Measurements from ENCODE around the gene TRIM17.
A peak's percentile ranks its signal among the peaks of the same experiment; 100 is the strongest.

TRIM17 gene

DNA sequence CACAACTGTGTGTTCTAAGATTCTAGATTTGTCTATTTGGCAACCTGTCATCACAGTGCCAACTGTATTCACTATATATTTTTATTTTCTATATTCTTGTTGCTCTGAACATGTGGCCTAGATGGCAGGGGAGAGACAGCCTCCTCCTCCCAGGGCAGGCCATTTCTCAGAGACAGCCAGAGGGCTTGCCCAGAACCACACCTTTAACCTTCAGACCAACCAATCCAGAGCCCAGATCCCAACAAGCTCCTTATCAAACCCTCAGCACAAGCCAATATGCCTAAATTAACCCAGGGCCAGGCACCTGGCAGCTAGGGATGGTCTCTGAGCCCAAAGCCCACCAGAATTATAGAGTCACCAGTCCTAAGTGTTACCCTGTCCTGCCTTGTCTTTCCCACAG, 29.3 kb downstream of the TRIM17 start:
- Histone ChIP-seq H3K4me3 (ENCODE audit: low read length) (no peak overlapping the region), H3K27me3 (ENCODE audit: insufficient read depth, low read length, poor library complexity) (peaks cover 3% of the 10 kb centered on the region), H4K5ac (ENCODE audit: low read length) (no peak overlapping the region), H2BK15ac (replicated peaks; ENCODE audit: low read depth) (no peak overlapping the region), H3K23ac (ENCODE audit: low read length) (no peak overlapping the region), H3K27ac (ENCODE audit: low read depth, low read length) (no peak overlapping the region), H3K56ac (ENCODE audit: low read length) (no peak overlapping the region), H2BK5ac (ENCODE audit: low read length) (no peak overlapping the region), H2BK120ac (ENCODE audit: low read depth, low read length) (no peak overlapping the region), H3K4me1 (ENCODE audit: control insufficient read depth, low read depth, low read length) (no peaks in the 10 kb centered on the region), H3K36me3 (ENCODE audit: control insufficient read depth, insufficient read depth, low read length) (no peaks in the 10 kb centered on the region), H3K4me2 (ENCODE audit: low read length) (no peak overlapping the region), H3K79me1 (ENCODE audit: low read length) (no peaks in the 10 kb centered on the region), H3K79me2 (ENCODE audit: control insufficient read depth, insufficient read depth, low read length) (no peaks in the 10 kb centered on the region), H3K9ac (ENCODE audit: low read length) (no peak overlapping the region), H2AK5ac (ENCODE audit: low read length) (no peak overlapping the region), H3K18ac (ENCODE audit: low read length) (no peak overlapping the region), H3K4ac (ENCODE audit: low read depth, low read length) (no peak overlapping the region), H4K8ac (ENCODE audit: low read depth, low read length) (no peak overlapping the region)
- DNase-seq = no peak

DNA sequence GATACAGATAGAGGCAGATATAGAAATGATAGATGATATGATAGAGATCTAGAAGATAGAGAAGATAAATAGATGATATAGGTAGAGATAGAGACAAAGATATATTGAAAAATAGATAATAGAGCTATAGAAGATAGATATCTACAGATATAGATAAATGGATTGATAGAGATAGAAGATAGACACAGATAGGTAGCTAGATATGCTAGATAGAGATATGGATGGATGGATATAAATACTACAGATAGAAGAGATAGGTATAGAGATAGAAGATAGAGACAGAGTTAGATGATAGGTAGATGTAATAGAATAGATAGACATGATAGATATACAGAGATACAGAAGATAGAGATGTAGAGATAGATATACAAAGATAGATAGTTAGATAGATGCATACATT, 31.4 kb downstream of the TRIM17 start:
- no peak overlapping the region for H4K5ac ChIP-seq (ENCODE audit: low read length)
- no peaks in the 10 kb centered on the region for H3K36me3 ChIP-seq (ENCODE audit: control insufficient read depth, insufficient read depth, low read length)
- H3K4me2 ChIP-seq (ENCODE audit: low read length) = no peak overlapping the region
- H3K4ac ChIP-seq (ENCODE audit: low read depth, low read length) = no peak overlapping the region
- no peak overlapping the region for H2AK5ac ChIP-seq (ENCODE audit: low read length)
- H3K56ac ChIP-seq (ENCODE audit: low read length) = no peak overlapping the region
- no peak for DNase-seq
- H3K27me3 ChIP-seq (ENCODE audit: insufficient read depth, low read length, poor library complexity) = peaks cover 3% of the 10 kb centered on the region
- no peak overlapping the region for H2BK120ac ChIP-seq (ENCODE audit: low read depth, low read length)
- H3K23ac ChIP-seq (ENCODE audit: low read length) = no peak overlapping the region
- no peaks in the 10 kb centered on the region for H3K79me1 ChIP-seq (ENCODE audit: low read length)
- no peak overlapping the region for H3K18ac ChIP-seq (ENCODE audit: low read length)
- no peaks in the 10 kb centered on the region for H3K4me1 ChIP-seq (ENCODE audit: control insufficient read depth, low read depth, low read length)
- no peak overlapping the region for H2BK5ac ChIP-seq (ENCODE audit: low read length)
- no peak overlapping the region for H4K8ac ChIP-seq (ENCODE audit: low read depth, low read length)
- H2BK15ac ChIP-seq (replicated peaks; ENCODE audit: low read depth) = no peak overlapping the region
- no peak overlapping the region for H3K9ac ChIP-seq (ENCODE audit: low read length)
- no peak overlapping the region for H3K27ac ChIP-seq (ENCODE audit: low read depth, low read length)
- H3K79me2 ChIP-seq (ENCODE audit: control insufficient read depth, insufficient read depth, low read length) = no peaks in the 10 kb centered on the region
- H3K4me3 ChIP-seq (ENCODE audit: low read length) = no peak overlapping the region

DNA sequence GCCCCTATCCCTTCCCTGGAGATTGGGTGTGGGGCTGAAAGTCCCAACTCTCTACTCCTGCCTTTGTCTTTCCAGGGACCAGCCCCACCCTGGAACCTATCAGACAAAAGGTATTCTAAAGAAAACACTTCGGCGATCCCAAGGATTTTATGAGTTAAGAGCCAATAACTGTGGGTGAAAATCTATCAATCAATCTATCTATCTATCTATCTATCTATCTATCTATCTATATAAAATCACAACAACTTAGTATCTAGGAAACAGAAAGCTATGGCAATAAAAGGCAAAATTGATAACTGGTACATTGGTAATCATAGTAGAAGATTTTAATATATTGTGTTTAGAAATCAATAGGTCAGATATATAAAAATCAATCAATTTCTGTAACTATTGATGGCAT, 32.9 kb downstream of the TRIM17 start:
- H3K27ac ChIP-seq (ENCODE audit: low read depth, low read length) = no peak overlapping the region
- no peaks in the 10 kb centered on the region for H3K4me1 ChIP-seq (ENCODE audit: control insufficient read depth, low read depth, low read length)
- H3K79me2 ChIP-seq (ENCODE audit: control insufficient read depth, insufficient read depth, low read length) = no peaks in the 10 kb centered on the region
- no peak overlapping the region for H4K8ac ChIP-seq (ENCODE audit: low read depth, low read length)
- no CpG with 5 or more reads among the region's 2 CpGs for WGBS (ENCODE audit: extremely low coverage, insufficient coverage, low lambda C conversion rate)
- no peak overlapping the region for H2BK5ac ChIP-seq (ENCODE audit: low read length)
- H3K79me1 ChIP-seq (ENCODE audit: low read length) = no peaks in the 10 kb centered on the region
- H3K4me3 ChIP-seq (ENCODE audit: low read length) = no peak overlapping the region
- no peak overlapping the region for H3K56ac ChIP-seq (ENCODE audit: low read length)
- H3K9ac ChIP-seq (ENCODE audit: low read length) = no peak overlapping the region
- no peak overlapping the region for H2BK15ac ChIP-seq (replicated peaks; ENCODE audit: low read depth)
- H3K27me3 ChIP-seq (ENCODE audit: insufficient read depth, low read length, poor library complexity) = peaks cover 3% of the 10 kb centered on the region
- no peak overlapping the region for H3K23ac ChIP-seq (ENCODE audit: low read length)
- no peak overlapping the region for H3K18ac ChIP-seq (ENCODE audit: low read length)
- no peak overlapping the region for H3K4me2 ChIP-seq (ENCODE audit: low read length)
- no peaks in the 10 kb centered on the region for H3K36me3 ChIP-seq (ENCODE audit: control insufficient read depth, insufficient read depth, low read length)
- no peak overlapping the region for H2AK5ac ChIP-seq (ENCODE audit: low read length)
- H2BK120ac ChIP-seq (ENCODE audit: low read depth, low read length) = no peak overlapping the region
- no peak overlapping the region for H3K4ac ChIP-seq (ENCODE audit: low read depth, low read length)
- H4K5ac ChIP-seq (ENCODE audit: low read length) = no peak overlapping the region
- no peak for DNase-seq

DNA sequence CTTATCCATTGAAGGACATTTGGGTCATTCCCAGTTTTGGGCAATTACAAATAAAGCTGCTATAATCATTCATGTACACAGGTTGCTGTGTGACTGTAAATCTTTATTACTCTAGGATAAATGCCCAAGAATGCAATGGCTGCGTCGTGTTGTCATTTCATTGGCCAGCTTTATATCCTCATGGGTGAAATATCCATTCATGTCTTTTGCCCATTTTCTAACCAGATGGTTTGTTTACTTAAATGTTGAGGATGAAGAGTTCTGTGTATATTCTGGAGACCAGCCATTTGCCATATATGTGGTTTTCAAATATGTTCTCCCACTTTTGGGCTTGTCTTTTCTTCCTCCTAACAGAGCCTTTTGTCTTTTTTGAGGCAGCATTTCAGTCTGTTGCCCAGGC, 35.3 kb downstream of the TRIM17 start:
- no peak overlapping the region for H2BK5ac ChIP-seq (ENCODE audit: low read length)
- H3K56ac ChIP-seq (ENCODE audit: low read length) = no peak overlapping the region
- no peak overlapping the region for H2BK15ac ChIP-seq (replicated peaks; ENCODE audit: low read depth)
- H3K36me3 ChIP-seq (ENCODE audit: control insufficient read depth, insufficient read depth, low read length) = no peaks in the 10 kb centered on the region
- H3K9ac ChIP-seq (ENCODE audit: low read length) = no peak overlapping the region
- no peaks in the 10 kb centered on the region for H3K4me1 ChIP-seq (ENCODE audit: control insufficient read depth, low read depth, low read length)
- no peak overlapping the region for H2BK120ac ChIP-seq (ENCODE audit: low read depth, low read length)
- H3K23ac ChIP-seq (ENCODE audit: low read length) = no peak overlapping the region
- H2AK5ac ChIP-seq (ENCODE audit: low read length) = no peak overlapping the region
- H3K27me3 ChIP-seq (ENCODE audit: insufficient read depth, low read length, poor library complexity) = peaks cover 3% of the 10 kb centered on the region
- H3K4me3 ChIP-seq (ENCODE audit: low read length) = no peak overlapping the region
- H3K79me1 ChIP-seq (ENCODE audit: low read length) = no peaks in the 10 kb centered on the region
- no peak overlapping the region for H3K4ac ChIP-seq (ENCODE audit: low read depth, low read length)
- no CpG with 5 or more reads among the region's 2 CpGs for WGBS (ENCODE audit: extremely low coverage, insufficient coverage, low lambda C conversion rate)
- H3K18ac ChIP-seq (ENCODE audit: low read length) = no peak overlapping the region
- DNase-seq = no peak
- no peaks in the 10 kb centered on the region for H3K79me2 ChIP-seq (ENCODE audit: control insufficient read depth, insufficient read depth, low read length)
- H4K8ac ChIP-seq (ENCODE audit: low read depth, low read length) = no peak overlapping the region
- no peak overlapping the region for H3K27ac ChIP-seq (ENCODE audit: low read depth, low read length)
- H4K5ac ChIP-seq (ENCODE audit: low read length) = no peak overlapping the region
- H3K4me2 ChIP-seq (ENCODE audit: low read length) = no peak overlapping the region

DNA sequence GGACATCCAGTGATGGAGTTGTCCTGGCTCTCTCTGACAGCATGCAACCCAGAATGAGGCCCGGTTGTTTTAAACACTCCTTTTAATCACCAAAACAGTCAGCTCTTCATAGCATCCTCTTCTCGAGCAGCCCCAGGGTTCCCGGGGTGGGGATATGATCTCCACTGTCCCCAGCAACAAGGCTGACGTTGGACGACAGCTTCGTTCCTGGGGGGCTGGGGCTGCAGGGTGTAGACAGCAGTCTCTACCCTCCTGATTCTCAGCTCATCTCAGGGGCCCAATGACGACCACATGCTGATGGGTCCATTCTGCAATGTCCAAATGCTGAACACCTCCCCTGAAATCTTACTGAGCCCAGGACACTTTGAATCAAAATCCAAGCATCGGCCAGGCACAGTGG, 37.0 kb downstream of the TRIM17 start:
- Histone ChIP-seq H3K18ac (ENCODE audit: low read length) (no peak overlapping the region), H3K23ac (ENCODE audit: low read length) (no peak overlapping the region), H2AK5ac (ENCODE audit: low read length) (no peak overlapping the region), H3K4me3 (ENCODE audit: low read length) (no peak overlapping the region), H4K5ac (ENCODE audit: low read length) (no peak overlapping the region), H2BK120ac (ENCODE audit: low read depth, low read length) (no peak overlapping the region), H3K36me3 (ENCODE audit: control insufficient read depth, insufficient read depth, low read length) (no peaks in the 10 kb centered on the region), H3K27ac (ENCODE audit: low read depth, low read length) (no peak overlapping the region), H2BK5ac (ENCODE audit: low read length) (no peak overlapping the region), H3K4me1 (ENCODE audit: control insufficient read depth, low read depth, low read length) (no peaks in the 10 kb centered on the region), H2BK15ac (replicated peaks; ENCODE audit: low read depth) (no peak overlapping the region), H3K79me2 (ENCODE audit: control insufficient read depth, insufficient read depth, low read length) (no peaks in the 10 kb centered on the region), H3K56ac (ENCODE audit: low read length) (no peak overlapping the region), H3K27me3 (ENCODE audit: insufficient read depth, low read length, poor library complexity) (peaks cover 3% of the 10 kb centered on the region), H3K9ac (ENCODE audit: low read length) (no peak overlapping the region), H3K4ac (ENCODE audit: low read depth, low read length) (no peak overlapping the region), H3K4me2 (ENCODE audit: low read length) (no peak overlapping the region), H3K79me1 (ENCODE audit: low read length) (no peaks in the 10 kb centered on the region), H4K8ac (ENCODE audit: low read depth, low read length) (no peak overlapping the region)
- WGBS (ENCODE audit: extremely low coverage, insufficient coverage, low lambda C conversion rate) = no CpG with 5 or more reads among the region's 8 CpGs
- DNase-seq = no peak

DNA sequence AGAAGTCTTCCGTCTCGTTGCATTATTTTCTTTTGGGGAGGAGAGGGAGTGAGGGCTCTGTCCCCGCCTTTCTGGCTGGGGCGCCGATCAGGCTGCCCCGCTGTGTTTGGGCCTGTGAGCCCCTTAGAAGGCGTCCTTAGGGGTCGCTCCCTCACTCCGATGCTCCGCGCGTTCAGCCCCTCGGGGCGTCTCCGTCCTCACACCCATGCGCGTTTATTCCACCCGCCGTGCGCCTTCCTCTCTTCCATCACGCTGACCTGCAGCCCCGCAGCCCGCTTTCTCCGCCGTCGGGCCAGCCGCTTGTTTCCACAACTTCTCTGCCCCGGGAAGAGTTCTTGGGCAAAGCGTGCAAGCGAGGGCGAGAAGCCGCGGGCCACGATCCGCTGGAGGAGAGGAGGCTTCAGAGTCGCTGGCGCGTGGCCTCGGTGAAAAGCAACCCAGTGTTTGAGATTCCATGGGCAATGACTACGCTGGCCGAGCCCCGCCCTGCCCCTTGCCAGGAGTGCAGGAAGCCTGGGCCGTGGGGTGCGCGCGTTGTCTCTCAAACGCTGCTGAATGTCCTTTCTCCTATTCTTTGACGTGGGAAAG, 37.7 kb downstream of the TRIM17 start:
- H2BK120ac ChIP-seq (ENCODE audit: low read depth, low read length) = no peak overlapping the region
- no peaks in the 10 kb centered on the region for H3K79me1 ChIP-seq (ENCODE audit: low read length)
- no CpG with 5 or more reads among the region's 48 CpGs for WGBS (ENCODE audit: extremely low coverage, insufficient coverage, low lambda C conversion rate)
- peak; percentile 24 for DNase-seq
- H3K56ac ChIP-seq (ENCODE audit: low read length) = peak overlapping the region; percentile 88
- peak overlapping the region; percentile 31 for H3K18ac ChIP-seq (ENCODE audit: low read length)
- peaks cover 3% of the 10 kb centered on the region for H3K27me3 ChIP-seq (ENCODE audit: insufficient read depth, low read length, poor library complexity)
- no peak overlapping the region for H2BK15ac ChIP-seq (replicated peaks; ENCODE audit: low read depth)
- no peaks in the 10 kb centered on the region for H3K36me3 ChIP-seq (ENCODE audit: control insufficient read depth, insufficient read depth, low read length)
- H3K27ac ChIP-seq (ENCODE audit: low read depth, low read length) = no peak overlapping the region
- no peak overlapping the region for H4K8ac ChIP-seq (ENCODE audit: low read depth, low read length)
- no peak overlapping the region for H3K23ac ChIP-seq (ENCODE audit: low read length)
- peak overlapping the region; percentile 48 for H3K4me3 ChIP-seq (ENCODE audit: low read length)
- no peak overlapping the region for H2BK5ac ChIP-seq (ENCODE audit: low read length)
- H3K4me1 ChIP-seq (ENCODE audit: control insufficient read depth, low read depth, low read length) = no peaks in the 10 kb centered on the region
- no peak overlapping the region for H3K4ac ChIP-seq (ENCODE audit: low read depth, low read length)
- H4K5ac ChIP-seq (ENCODE audit: low read length) = no peak overlapping the region
- peak overlapping the region; percentile 84 for H3K4me2 ChIP-seq (ENCODE audit: low read length)
- H3K79me2 ChIP-seq (ENCODE audit: control insufficient read depth, insufficient read depth, low read length) = no peaks in the 10 kb centered on the region
- peak overlapping the region; percentile 80 for H3K9ac ChIP-seq (ENCODE audit: low read length)
- no peak overlapping the region for H2AK5ac ChIP-seq (ENCODE audit: low read length)

All from mesendoderm (in vitro differentiated cells).